ENCODE measurements around the gene ABLIM2.

DNA sequence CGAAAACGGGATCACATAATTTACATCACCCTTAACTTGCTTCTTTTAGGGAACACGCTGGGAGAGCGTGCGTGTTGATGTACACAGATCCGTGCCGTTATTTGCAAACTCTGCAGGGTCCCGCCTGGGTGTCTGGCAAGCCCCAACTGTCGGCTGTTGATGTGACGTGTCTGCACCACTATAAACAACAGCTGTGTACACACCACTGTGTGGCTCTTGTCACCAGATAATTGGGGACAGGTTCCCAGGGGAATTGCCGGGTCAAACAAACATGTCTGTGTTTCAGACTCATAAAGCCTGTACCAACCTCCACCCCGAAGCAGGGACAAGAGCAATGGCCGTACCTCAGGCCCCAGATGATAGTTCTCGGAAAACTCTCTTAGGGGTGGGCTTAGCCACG is 113.9 kb downstream of the ABLIM2 start:
- TF ChIP-seq, protein P1, sequence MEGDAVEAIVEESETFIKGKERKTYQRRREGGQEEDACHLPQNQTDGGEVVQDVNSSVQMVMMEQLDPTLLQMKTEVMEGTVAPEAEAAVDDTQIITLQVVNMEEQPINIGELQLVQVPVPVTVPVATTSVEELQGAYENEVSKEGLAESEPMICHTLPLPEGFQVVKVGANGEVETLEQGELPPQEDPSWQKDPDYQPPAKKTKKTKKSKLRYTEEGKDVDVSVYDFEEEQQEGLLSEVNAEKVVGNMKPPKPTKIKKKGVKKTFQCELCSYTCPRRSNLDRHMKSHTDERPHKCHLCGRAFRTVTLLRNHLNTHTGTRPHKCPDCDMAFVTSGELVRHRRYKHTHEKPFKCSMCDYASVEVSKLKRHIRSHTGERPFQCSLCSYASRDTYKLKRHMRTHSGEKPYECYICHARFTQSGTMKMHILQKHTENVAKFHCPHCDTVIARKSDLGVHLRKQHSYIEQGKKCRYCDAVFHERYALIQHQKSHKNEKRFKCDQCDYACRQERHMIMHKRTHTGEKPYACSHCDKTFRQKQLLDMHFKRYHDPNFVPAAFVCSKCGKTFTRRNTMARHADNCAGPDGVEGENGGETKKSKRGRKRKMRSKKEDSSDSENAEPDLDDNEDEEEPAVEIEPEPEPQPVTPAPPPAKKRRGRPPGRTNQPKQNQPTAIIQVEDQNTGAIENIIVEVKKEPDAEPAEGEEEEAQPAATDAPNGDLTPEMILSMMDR (IDR thresholded peaks at IDR 0.05; ENCODE audit: low read length) = no peak
- TF ChIP-seq EZH2phosphoT487 (IDR thresholded peaks at IDR 0.05; ENCODE audit: low read length) = no peak
